ELR (cell line): ENCODE results near the gene COG4.
"Not testable (repeated sequence)": the region's sequence is repeated elsewhere in the genome, so short reads cannot be mapped to it uniquely, and the experiment has no call there.

Source experiments
- DNase-seq: peaks from one replicate; pipeline ENCODE4 v3.0.0-alpha.2; 2015; ENCODE audit warnings: low read depth

COG4 gene

DNA sequence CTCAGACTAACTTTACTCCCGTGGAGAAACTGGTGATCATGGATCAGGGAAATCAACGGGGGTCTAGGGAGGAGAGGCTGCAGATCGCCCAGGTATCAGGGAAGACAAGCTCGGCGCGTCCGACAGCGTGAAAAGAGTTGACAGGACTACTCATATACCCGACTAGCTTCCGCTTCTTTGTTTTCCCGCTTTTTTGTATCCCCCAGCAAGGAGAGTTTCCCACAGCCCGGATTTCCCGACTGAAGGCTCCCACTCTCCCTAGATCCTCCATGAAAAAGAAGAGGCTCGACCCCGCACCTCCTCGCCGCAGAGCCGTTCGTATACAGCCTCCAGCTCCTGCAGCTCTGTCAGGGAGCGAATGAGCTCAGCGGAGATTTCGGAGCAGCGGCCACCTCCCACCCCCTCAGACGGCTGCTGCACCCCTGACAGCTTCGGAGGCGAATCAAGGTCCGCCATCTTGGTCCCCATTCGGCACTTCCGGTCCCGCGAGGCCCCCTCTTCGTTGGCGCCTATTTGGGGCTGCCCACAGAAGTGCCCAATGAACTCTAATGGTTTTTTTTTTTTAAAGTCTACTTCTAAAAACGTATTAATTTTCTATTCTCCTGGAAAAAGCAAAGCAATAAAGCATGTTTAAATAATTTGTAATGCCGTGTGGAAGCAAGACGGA lies at the start of gene COG4:
COG4 (minus strand) TSS at position 479 of the 667 bp plus-strand sequence; CDS start at position 468, 11 bp downstream.
- peak; percentile 94 for DNase-seq

DNA sequence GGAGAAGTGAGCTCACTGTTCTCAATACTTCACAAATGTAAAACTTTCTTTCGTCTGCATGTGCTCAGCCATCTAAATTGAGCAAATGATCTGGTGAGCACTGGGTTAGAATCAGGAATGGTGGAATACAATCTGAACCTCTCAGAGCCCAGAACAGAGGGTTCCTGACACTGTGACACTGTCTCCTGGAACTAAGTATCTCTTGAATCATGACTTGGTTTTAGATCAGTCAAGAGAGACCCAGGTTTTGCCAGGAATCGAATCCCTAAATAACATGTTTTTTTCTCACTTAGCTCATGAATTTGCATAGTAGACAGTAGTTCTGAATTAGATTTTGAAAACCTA lies 49.5 kb upstream of the COG4 start:
- DNase-seq, result no peak

DNA sequence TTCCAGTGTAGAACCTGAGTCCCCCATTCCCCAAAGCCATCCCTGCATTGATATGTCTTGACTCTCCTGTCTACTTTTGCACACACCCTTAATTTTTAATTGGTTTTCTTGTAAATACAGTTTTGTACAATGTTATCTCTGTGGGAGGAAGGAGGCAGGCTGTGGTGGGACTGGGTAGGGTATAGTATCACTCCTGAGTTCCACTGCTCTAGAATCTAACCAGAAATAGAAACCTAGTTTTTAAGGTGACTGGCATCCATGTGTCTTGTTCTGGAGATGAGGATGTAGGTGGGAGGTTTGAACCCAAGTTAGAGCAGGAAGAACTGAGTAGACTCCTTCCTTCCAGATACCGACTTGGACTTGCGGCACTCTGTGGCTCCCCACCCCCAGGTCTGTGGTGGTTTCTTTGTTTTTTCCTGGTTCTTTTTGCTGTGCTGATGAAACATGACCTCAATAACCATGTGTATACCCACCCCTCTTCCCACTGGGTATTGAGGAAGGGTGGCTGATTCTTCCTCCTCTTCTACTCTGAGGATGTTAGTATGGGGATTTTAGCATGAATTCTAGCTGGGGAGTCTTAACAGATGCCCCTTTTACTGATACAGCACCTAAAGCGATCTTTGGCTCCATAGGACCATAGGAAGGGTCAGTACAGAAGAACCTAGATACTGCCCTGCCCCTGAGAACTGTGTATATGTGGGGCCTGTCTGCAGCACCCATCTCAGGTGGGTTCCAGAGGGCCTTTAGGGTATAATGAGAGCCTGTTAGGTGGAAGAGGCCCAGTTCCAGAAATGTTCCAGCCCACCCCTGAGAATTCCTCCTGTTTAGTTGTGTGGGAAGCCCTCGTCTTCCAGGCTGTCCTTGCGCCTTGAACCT lies 48.9 kb upstream of the COG4 start:
- no peak for DNase-seq

DNA sequence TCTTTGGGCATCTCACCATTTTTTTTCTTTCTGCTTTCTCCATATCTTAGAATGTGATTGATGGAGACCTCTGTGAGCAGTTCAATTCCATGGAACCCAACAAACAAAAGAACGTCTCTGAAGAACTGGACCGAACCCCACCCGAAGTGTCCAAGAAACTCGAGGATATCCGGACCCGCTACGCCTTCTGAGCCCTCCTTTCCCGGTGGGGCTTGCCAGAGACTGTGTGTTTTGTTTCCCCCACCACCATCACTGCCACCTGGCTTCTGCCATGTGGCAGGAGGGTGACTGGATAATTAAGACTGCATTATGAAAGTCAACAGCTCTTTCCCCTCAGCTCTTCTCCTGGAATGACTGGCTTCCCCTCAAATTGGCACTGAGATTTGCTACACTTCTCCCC lies 48.3 kb upstream of the COG4 start:
- no peak for DNase-seq

DNA sequence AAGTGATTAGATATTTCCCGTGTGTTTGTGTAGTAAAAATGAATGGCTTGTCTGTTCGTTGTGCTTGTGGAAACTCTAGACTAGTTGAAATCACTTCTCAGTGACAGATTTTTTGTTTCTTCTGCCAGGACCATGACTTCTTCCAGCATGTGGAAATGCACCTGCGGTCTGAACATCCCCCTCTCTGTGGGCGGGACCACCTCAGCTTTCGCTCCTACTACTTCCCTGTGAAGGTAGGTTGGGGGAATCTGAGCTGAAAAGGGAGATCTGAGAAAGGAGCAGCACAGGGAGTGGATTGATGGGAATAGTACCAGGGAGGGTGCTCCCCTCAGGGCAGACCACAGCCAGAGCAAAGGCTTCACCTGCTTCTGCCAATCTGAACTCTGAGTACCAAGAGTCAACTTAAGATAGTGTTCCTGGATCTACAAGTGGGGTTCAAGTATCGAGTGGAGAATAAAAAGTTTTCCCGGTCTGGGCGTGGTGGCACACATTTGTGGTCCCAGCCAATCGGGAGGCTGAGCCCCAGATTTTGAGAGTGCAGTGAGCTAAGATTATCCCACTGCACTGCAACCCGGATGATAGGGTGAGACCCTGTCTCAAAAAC lies 47.7 kb upstream of the COG4 start:
- no peak for DNase-seq

DNA sequence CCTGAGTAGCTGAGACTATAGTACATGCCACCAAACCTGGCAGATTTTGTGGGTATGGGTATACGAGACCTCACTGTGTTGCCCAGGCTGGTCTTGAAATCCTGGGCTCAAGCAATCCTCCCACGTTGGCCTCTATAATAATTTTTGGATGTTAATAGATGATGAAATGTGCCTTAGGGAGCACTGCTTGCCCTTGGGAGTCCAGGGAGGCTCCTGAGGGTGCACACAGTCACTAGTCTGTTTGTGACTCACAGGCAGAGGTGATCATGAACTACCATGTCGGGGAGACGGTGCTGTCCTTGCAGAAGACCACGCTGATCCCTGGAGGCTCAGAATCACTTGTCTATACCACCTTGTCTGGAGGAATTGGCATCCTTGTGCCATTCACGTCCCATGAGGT lies 46.4 kb upstream of the COG4 start:
- DNase-seq, result no peak

DNA sequence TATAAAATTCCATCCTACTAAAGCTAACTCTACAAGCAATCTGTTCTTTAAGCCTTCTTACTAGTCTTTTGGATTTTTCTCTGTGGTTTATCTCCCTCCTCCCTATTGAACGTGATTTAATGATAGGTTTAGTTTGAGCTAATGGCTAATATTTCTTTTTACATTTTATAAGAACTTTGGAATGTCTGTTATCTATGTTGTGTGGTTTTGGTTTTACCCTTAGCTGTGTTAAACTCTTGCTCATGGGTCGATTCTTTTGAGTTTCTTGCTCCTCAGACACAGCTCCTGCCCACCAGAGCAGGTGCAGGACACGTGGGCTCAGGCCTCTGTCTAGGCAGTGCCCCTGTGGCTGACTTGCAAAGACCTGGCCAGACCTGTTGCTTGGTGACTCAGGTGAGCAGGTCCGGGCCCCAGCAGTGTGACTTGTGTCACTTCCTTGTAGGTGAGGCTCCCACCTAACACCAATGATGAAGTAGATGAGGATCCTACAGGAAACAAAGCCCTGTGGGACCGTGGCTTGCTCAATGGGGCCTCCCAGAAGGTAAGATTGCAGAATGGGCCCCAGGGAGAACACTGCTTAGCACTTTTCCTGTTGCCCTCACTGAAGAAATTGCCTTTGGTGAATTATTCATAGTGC lies 45.4 kb upstream of the COG4 start:
- no peak for DNase-seq

DNA sequence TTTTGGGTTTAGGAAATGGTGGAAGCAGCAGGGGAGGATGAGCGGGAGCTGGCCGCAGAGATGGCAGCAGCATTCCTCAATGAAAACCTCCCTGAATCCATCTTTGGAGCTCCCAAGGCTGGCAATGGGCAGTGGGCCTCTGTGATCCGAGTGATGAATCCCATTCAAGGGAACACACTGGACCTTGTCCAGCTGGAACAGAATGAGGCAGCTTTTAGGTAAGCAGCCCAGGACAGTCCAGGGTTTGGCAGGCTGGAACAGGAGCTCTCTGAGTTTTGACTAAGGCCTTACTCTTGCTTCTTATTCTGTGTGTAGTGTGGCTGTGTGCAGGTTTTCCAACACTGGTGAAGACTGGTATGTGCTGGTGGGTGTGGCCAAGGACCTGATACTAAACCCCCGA lies 41.7 kb upstream of the COG4 start:
- DNase-seq, result no peak

DNA sequence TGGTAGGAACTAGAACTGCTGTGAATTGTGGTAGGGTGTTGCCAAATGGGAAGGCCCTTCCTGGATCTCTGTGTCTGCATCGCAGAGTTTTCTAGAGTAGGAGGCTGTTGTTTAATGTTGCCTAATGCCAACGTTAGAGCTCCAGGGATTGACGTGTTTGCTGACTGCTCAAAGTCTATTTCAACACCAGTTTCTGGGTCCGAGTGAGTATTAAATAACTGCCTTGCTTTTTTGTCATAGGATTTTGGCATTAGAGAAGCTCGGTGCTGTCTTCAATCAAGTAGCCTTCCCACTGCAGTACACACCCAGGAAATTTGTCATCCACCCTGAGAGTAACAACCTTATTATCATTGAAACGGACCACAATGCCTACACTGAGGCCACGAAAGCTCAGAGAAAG lies 40.3 kb upstream of the COG4 start:
- no peak for DNase-seq

DNA sequence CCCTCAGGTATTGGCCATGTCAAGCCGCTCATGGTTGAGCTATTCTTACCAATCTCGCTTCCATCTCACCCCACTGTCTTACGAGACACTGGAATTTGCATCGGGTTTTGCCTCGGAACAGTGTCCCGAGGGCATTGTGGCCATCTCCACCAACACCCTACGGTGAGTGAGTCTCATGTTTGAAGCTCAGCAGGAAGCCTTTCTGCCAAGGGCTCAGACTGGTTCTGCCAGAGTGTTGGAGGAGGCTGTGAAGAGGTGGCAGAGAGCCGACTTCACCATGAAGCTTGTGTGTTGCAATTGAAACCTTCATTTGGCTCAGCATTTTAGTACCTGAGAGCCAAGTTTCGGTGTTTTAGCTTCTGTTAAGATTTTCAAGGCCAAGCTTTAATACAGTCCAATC lies 38.3 kb upstream of the COG4 start:
- no peak for DNase-seq

DNA sequence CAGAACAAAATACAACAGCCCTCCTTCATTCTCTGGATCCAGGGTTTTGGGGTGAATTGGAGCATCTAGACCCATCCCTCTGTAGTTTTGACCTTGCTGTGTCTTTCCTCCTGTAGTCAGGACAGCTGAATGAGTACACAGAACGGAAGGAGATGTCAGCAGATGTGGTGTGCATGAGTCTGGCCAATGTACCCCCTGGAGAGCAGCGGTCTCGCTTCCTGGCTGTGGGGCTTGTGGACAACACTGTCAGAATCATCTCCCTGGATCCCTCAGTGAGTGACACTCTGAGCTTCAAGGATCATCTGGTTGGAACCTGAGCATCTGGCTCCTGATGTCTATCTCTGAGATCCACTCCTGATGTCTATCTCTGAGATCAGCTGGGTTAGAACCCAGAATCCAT lies 32.7 kb upstream of the COG4 start:
- no peak for DNase-seq

DNA sequence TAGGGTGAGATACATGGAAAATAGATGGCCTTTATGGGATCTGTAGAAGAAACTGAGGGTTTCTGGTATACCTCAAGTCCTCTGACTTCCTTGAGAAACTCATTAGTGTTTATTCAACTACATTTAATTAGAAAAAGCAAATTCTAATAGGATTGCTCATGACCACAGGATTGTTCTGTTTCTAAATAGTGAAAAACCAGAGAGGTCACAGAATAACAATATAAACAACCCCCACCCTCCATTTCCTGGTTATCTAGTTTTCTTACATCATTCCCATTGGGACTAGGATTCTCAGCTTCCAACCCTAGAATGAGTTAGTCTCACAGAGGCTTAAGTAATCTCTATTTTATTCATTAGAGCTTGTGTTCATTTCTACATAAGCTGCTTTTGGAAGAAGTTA lies 30.3 kb upstream of the COG4 start:
- peak; percentile 81 for DNase-seq

DNA sequence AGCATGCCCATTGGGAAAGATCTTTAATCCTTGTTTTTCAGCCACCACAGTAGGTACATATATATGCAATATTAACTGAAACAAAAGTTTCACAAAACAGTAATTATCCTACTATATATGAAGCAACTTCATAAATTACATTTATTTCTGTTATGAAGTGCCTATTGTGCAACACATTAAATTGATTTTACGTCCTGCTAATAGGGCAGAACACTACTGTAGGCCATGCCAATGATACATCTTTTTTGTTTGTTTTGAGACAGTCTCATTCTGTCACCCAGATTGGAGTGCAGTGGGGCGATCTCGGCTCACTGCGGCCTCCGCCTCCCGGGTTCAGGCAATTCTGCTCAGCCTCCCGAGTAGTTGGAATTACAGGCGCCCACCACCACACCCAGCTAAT lies 29.3 kb upstream of the COG4 start:
- no peak for DNase-seq

DNA sequence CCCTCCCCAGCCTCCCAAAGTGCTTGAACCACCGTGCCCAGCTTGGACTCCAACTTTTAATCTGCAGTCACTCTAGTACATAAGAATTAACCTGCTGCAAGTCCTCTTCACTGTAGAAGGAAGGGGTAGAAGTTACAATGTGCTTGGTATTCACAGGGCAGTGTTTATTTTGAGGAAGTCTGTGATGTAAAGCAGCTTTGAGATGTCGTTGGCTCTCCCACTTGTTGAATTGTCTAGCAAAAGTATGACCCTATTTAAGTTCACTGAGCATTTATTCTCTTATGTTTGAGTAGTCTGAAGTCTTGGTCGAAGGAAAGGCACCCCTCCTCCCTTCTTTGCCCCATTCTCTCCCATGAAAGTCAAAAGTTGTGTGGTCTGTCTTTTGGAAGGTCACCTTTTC lies 28.4 kb upstream of the COG4 start:
- no peak for DNase-seq

DNA sequence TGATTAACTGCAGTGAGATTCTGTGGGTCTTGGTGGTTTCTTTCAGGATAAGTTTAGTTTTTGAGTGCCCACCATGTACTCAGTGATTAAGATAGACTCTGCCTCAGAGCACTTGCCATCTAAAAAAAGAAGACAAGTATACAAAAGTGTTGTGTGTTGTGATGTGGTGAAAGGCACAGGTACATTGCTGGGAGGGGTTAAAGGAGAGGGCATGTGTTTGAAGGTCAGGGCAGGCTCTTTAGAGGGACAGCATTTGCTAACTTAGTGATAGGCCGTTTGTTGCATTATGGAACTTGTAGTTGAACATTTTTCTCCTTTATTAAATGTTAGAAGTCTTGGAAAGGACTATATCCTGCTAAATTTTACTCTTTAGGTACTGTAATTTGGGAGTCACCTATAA lies 26.7 kb upstream of the COG4 start:
- no peak for DNase-seq

DNA sequence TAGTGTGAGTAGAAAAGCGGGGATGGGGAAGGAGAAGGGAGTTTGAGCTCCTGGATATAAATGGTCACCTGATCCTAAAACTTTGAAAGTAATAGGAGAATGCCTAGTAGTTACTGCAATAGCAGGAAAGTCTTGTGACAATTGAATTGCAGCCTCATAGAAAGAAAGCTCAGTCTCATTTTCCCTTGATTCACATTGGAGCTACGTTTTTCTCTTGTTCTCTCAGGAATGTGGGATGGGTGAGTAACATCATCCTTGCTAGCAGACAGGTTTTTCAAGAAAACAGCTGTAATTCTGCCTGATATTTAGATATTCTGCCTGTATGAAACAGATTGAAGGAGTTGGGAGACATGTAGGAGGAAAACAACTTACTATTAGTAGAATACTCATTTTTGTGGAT lies 25.6 kb upstream of the COG4 start:
- no peak for DNase-seq

DNA sequence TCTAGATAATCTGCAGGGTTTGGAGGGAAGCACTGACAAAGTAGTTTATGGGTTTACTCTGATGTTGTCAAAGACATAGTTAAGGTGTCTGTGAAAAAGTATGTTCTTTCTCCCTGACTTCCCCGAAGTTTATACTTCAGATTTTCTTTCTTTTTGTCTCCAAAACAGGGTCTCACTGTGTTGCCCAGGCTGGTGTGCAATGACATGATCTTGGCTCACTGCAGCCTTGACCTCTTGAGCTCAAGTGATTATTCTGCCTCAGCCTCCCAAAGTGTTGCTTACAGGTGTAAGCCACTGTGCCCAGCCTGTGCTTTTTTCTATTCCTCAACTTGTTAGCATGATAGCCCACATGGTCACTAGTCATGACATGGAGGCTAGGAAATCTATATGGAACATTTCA lies 21.2 kb upstream of the COG4 start:
- DNase-seq, result no peak

DNA sequence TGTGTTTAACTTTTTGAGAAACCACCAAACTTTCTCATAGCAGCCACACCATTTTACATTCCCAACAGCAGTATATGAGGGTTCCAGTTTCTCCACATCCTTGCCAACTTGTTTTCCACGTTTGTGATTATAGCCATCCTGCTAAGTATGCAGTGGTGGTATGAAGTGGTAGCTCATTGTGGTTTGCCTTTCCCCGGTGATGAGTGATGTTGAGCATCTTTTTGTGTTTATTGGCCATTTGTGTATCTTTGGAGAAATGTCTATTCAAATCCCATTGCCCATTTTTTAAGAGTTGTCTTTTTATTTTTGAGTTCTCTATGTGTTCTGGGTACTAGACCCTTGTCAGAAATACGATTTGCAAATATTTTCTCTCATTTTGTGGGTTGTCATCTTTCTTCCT lies 17.6 kb upstream of the COG4 start:
- DNase-seq, result no peak

DNA sequence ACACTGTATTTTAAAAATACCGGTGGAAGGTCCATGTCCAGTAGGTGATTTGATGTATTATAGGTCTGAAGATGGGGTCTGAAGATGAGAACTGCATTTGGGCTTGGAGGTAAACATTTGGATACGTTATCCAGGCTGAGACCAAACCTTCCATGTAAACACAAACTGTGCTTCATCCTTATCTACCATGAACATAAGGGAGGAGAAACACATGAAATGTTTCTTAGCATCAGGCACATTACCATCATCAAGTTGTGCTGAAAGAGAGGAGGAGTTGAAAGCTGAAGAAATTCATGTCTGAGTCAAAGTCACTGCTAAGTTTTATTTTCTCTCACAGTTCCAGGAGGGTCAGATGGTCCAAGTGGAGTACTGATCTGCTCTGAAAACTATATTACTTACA lies 11.6 kb upstream of the COG4 start:
- no peak for DNase-seq

DNA sequence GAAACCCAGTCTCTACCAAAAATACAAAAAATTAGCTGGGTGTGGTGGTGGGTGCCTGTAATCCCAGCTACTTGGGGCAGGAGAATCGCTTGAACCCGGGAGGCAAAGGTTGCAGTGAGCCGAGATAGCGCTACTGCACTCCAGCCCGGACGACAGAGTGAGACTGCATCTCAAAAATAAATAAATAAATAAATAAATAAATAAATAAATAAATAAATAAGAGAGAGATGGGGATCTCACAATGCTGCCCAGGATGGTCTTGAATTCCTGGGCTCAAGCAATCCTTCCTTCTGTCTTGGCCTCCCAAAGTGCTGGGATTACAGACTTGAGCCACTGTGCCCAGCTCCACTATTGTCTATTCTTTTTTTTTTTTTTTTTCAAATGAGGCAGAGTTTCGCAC lies 6.6 kb upstream of the COG4 start:
- DNase-seq, result not testable (repeated sequence)

DNA sequence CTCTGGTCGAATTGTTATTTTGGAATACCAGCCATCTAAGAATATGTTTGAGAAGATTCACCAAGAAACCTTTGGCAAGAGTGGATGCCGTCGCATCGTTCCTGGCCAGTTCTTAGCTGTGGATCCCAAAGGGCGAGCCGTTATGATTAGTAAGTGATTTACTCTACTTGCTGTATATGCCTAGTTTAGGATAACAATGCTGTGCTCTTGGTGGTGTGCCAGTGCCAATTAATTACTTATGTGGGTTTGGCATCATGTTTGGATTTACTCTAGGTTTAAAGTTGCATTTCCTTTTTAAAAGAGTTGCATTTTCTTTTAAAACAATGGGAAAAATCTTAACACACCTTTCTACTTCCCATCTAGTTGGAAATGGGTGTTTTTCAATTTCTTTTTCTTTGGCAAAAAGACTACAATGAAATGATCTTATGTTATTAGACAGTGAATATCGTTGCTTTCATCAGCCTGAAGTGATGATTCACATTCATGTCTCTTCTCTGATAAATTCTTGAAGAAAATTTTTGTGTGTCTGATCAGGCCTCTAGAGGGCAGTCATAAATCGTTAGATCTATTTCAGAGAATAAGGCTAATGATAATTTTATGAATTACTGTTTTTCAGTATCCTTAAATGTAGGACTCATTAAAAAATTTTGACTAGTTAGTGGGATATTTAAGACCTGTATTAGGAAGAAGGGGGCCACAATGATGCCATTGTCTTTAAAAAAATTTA lies 5.9 kb upstream of the COG4 start:
- DNase-seq, result peak; percentile 88

DNA sequence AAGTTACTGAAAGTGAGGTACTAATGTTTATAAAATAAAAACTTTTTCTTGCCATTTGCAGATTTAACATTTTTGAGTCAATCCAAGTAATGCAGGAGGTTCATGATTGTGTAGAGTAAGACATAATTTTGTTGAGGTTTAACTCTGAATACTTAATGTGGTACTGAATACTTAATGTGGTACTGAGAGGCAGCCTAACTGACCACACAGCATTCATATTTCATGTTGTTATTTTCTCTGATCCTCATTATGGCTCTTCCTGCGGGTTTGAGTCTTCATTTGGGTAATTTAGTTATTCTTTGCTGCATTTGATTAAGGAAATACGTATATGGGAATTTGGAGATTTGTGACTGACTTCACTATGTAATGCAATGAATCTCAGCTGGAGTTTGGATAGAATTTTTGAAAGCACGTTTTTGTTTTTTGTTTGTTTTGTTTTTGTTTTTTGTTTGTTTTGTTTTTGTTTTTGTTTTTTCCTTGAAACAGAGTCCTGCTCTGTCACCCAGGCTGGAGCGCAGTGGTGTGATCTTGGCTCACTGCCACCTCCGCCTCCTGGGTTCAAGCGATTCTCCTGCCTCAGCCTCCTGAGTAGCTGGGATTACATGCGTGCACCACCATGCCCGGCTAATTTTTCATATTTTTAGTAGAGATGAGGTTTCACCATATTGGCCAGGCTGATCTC lies 4.1 kb upstream of the COG4 start:
- DNase-seq, result no peak
